HG03460 (cell line): ENCODE measurements around the gene UFM1.
"Not testable (repeated sequence)": the region's sequence is repeated elsewhere in the genome, so short reads cannot be mapped to it uniquely, and the experiment has no call there.

Experiments
- ATAC-seq: cut with Tn5 transposase; IDR thresholded peaks from one replicate; pipeline ENCODE4 v1.9.1; 2021; ENCODE audit not compliant: unreplicated experiment

UFM1 gene

GRCh38 chr13:38349390-38350113 lies at the start of gene UFM1:
Gene UFM1 (plus strand): TSS chr13:38349851. CDS start chr13:38349920, 69 bp downstream.
- peak; percentile 93 for ATAC-seq

DNA sequence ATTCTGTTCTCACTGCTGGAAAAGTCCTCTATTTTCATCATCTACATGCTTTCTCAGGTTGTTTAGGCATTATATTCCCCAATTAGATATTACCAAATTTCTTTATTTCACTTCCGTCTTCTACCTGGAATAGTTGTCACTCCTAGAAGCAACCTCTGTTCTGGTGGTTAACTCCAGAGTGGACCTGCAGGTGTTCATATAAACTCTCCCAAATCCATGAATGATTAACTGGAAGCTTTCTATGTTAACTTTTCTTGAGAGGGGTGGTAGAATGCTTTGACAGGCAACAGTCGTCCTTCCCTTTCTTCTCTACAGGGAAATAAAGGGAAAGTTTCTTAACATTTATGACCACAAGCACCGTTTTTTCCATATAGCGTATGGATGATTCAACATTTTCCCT lies 48.4 kb upstream of the UFM1 start:
- ATAC-seq: no peak

DNA sequence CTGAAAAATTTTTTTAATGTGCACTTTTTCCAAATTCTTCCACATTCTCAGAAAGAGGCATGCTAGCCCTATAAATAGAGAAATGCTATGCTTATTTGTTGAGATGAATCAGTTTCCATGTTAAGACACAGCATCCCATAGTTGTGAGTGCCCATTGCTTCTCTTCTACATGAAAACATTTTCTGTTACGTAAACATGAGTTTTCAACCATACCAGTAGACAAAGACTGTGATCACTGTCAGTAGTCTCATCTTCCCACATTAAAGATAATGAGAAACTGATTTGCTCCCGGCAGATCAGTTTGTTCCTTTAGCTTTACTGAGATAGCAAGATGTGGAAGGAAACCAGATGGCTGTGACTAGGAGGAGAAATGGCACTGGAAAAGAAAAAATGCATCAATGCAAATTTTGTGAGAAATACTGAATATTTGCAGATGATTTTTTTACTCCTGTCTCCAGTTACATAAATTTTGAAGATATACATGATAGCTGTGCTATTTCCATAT lies 45.8 kb upstream of the UFM1 start:
- no peak for ATAC-seq

DNA sequence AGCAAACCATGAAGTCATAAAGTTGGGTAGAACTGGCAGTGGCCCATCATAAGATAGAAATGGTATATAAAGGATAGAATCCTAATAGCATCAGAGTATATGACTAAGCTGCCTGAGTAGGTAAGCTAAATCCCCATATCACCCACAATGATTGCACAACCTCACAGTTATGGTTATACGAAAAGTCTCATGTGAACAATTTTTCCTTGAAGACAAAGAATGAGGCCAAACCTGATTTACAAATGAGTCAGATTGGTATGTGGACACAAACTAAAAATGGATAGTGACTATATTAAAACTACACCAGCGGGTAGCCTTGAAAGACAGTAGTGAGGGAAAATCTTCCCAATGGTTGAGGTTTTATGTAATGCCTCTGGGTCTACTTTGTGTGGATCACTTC lies 40.9 kb upstream of the UFM1 start:
- ATAC-seq: no peak

DNA sequence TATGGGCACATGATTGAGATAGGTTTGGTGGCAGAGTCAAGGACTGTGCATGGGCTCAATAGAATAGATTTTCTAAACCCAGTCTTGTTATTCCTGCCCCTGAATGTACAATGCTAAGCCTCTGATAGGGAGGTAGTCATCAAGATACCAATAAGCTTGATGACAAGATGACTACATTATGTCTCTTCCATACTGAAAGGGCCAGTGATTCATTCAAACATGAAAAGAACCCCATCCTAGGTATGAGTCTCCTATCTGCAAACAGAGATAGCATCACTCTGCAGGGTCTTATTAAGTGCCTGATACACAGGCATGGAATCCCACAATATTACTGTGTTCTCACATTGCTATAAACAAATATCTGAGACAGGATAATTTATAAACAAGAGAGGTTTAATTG lies 40.3 kb upstream of the UFM1 start:
- ATAC-seq: no peak

- not testable (repeated sequence) for ATAC-seq
Observed at GRCh38 chr13:38311175-38311574, 38.5 kb upstream of the UFM1 start.

DNA sequence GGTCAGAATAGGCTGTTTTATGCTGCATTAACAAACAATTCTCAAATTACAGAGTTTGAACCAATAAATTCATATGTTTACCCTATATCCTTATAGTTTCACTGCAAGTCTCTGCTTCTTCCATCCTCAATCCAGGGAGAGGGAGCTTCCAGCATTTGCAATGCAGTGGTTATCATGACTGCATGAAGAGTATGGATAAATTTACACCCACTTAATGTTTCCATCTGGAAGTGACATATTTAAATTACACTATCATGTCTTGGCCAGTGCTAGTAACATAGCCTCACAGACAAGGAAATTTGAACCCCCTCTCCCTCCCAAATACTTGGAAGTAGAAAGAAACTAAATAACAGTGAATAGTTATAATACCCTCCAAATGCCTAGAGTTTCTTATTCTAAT lies 33.5 kb upstream of the UFM1 start:
- ATAC-seq: no peak

DNA sequence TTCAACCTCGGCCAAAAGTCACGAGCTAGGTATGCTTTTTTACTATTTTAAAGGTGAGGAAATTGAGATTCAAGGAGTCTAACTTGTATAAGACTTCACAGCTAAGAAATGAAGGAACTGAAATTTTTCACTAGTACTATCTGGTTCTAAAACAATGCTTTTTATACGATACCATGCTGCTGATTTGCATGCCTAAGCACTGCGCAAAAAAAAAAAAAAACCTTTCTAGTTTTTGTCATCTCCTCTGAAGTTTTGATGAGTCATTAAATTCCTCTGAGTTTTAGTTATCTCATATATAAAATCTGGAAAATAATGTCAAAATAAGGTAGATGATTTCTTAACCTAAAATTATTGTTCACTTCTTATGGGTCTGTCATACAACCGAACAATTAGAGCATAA lies 28.0 kb upstream of the UFM1 start:
- ATAC-seq: no peak

DNA sequence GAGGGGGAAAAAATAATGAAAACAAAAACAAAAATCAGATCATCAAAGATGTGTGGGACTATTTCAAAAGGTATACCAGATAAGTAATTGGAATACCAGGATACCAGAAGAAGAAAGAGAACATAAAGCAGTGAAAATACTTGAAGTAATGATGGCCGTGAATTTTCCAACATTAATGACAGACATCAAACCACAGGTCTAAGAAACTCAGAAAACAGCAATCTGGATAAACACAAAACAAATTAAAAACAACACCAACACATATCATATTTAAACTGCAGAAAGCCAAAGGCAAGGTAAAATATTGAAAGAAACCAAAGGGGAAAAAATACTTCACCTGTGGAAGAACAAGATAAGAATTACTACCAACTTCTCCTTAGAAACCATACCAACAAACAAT lies 24.2 kb upstream of the UFM1 start:
- ATAC-seq: no peak

GRCh38 chr13:38328699-38329098 lies 21.0 kb upstream of the UFM1 start:
- no peak for ATAC-seq

DNA sequence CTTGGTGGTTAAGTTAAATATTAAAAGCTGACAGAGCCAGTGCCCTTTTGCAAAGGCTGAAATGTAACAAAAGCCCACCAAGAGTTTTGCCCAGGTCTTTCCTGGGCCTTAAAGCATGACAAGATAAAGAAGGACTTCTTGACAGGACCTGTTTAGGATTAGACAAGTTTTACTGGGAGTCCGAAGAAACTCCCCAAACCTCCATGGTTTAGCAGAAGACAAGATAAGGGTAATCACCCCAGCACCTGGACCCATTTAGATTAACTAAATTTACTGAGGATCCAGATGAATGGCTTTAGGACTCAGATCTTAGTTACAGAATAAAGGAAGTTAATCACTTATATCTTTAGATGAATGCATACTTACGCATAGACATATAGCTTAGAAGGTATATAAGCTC lies 14.8 kb upstream of the UFM1 start:
- ATAC-seq: no peak

GRCh38 chr13:38338089-38338488 lies 11.6 kb upstream of the UFM1 start:
- ATAC-seq: no peak

GRCh38 chr13:38340624-38341023 lies 9.0 kb upstream of the UFM1 start:
- ATAC-seq: no peak

- ATAC-seq: no peak
Observed at GRCh38 chr13:38341149-38341692, 8.4 kb upstream of the UFM1 start.

- ATAC-seq: no peak
Observed at GRCh38 chr13:38346764-38347163, 2.9 kb upstream of the UFM1 start.

DNA sequence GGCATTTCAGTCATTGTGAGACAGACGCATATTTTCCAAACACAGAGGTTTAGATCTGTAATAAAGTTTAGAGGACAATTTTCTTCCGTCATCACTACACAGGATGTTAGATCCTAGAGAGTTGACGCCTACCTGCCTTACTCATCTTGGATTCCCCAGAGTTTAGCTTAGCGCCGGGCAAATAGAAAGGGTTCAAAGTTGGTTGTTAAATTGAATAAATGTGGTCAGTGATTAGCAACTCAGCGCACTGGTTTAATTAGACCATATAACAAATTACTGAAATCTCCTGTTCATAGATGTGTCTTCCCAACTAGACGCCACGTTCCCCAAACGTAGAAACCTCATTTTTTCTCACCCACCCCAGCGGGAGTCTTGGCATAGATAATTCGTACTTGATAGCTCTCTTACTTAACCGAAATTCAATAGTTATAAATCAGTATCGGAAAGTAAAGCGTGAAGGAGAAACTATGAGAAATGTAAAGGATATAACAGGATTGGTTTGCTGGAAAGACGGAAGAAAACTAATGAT lies 726 bp upstream of the UFM1 start:
- ATAC-seq: peak; percentile 13

DNA sequence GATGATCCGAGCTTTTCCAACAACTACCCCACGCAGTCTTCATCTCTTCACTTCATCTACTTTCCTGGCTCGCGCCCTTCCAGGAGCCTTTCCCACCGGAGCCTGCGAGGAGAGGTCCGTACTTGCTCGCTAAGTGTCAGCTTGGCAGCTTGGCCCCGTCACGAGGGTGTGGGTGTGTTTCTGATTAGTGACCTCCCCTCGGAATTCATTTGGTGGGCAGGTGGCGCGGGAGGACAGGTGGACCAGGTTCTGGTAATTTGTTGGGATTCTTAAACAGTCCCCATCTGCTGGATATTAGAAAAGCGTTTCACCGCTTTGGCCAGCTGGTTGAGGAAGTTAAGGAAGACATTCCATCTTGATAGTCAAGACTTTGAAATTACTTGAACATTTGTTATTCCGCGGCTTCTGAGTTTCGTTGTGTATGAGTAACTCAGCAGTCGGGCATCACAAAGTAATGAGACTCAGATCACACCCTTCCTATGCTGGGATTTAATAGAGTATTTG lies 515 bp downstream of the UFM1 start:
- ATAC-seq: peak; percentile 32

GRCh38 chr13:38355595-38356119 lies 6.0 kb downstream of the UFM1 start:
- no peak for ATAC-seq

DNA sequence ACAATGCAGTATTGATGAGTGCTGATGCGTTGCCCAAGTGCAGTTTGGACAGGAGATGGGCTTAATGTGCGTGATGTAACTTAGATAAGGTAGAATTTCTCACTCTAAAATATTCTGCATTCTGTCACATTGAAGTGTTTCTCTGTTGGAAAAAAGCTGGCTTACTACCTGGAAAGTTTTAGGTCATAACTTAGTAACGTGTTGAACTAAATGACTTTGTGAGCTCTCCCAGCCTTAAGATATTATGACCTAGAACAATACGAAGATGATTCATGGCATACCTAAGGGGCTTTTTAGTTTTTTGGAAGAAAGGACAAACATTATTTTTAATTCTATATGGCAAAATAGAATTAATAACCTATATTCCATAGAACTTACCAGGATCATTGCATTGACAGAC lies 9.0 kb downstream of the UFM1 start:
- no peak for ATAC-seq

DNA sequence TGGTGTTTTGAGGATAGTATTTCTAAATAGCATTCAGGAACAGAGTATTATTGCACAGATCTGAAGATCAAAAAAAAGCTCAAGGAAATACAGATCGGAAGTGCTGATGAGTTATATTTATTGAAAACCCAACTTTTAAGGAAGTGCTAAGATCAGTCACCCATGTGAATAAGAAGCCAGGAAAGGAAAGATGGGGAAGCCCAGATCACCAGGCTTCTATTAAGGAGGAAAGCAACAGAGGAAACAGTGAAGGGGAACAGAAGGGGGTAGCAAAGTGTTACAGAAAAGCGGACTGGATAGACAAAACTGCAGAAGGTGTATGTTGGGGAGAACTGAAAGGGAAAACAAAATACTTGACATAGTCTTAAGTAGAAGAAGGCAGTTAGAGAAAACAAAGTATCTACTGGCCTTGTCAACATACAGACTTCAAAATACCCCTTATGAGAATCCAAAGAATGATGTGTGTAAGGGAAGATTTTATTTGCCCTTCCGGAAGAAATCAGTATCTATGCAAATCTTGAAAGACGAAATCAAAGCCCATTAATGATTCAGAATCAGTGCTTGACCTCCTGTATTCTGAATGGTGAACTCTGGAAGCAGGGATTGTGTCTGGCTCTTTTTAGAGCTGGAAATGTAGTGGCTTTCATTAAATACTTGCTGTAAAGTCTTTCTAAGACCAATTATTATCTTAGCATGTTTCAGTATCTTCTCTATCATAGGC lies 12.1 kb downstream of the UFM1 start:
- no peak for ATAC-seq

GRCh38 chr13:38363219-38363618 lies 13.6 kb downstream of the UFM1 start:
- no peak for ATAC-seq
